Ovary (tissue), 3 donors: ENCODE data around the gene MPRIP.

Source experiments
- CTCF ChIP-seq, 3 donors: fragments of 450-650 bp in 2 of 3; fragments of 200-600 bp in 1 of 3; IDR thresholded peaks; one replicate each; pipeline versions ENCODE4 v1.5.1 to v1.8.0; 2016 to 2022; ENCODE audit warnings: antibody characterized with exemption in 3 of 3, mild to moderate bottlenecking in 1 of 3
- EP300 ChIP-seq: sonication (generic); formaldehyde crosslinking; IDR thresholded peaks from one replicate; pipeline ENCODE4 v1.6.1; 2017; ENCODE audit warnings: antibody characterized with exemption
- donor health status: DM: no; HTN: no; CAD: no.

- no peak for TF ChIP-seq CTCF (IDR thresholded peaks at IDR 0.05)
- TF ChIP-seq EP300, result no peak
Measured at GRCh38 chr17:17167986-17168385, 125.7 kb downstream of the MPRIP start.
